ENCODE measurements around the gene CCDC73. TPM values are rescaled to one million over a fixed set of nuclear protein-coding genes. Genes with fewer than 3 reads are reported as not detected.

The CCDC73 gene
- total RNA-seq, 1 experiment from 2014 or later = not detected

DNA sequence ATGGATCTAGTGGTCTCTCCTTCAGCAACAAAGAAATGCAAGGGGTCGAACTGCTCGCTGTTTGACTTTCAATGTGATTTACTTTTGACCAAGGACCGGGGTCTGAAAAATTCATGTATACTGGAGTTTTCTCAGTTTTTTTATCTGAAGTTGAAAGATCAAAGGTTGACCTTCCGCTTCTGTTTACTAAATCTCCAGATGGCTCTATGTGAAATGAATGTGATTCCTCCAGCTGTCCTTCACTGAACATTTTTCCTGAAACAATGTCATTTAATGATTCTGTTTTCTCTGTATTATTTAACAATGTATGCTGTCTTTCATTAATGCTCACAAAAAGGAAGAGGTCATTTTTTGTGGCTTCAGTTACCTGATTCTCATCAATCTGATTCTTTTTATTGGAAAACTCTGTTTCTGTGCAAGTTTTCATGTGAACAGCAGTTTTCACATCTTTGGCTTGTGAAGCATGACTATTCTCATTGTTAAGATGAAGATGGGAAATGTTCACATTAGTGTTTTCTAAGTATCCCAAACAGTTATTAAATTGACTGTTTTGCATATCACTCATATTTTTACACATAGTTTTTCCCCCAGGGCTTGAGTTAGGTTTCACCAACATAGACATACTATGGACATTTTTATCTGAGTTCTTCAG, 180.8 kb downstream of the CCDC73 start (continued):
- TF ChIP-seq, protein P1, sequence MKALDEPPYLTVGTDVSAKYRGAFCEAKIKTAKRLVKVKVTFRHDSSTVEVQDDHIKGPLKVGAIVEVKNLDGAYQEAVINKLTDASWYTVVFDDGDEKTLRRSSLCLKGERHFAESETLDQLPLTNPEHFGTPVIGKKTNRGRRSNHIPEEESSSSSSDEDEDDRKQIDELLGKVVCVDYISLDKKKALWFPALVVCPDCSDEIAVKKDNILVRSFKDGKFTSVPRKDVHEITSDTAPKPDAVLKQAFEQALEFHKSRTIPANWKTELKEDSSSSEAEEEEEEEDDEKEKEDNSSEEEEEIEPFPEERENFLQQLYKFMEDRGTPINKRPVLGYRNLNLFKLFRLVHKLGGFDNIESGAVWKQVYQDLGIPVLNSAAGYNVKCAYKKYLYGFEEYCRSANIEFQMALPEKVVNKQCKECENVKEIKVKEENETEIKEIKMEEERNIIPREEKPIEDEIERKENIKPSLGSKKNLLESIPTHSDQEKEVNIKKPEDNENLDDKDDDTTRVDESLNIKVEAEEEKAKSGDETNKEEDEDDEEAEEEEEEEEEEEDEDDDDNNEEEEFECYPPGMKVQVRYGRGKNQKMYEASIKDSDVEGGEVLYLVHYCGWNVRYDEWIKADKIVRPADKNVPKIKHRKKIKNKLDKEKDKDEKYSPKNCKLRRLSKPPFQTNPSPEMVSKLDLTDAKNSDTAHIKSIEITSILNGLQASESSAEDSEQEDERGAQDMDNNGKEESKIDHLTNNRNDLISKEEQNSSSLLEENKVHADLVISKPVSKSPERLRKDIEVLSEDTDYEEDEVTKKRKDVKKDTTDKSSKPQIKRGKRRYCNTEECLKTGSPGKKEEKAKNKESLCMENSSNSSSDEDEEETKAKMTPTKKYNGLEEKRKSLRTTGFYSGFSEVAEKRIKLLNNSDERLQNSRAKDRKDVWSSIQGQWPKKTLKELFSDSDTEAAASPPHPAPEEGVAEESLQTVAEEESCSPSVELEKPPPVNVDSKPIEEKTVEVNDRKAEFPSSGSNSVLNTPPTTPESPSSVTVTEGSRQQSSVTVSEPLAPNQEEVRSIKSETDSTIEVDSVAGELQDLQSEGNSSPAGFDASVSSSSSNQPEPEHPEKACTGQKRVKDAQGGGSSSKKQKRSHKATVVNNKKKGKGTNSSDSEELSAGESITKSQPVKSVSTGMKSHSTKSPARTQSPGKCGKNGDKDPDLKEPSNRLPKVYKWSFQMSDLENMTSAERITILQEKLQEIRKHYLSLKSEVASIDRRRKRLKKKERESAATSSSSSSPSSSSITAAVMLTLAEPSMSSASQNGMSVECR (CRISPR knock-in tag; IDR thresholded peaks at IDR 0.05; ENCODE audit: borderline replicate concordance) = no peak
- no peak for TF ChIP-seq ATF1 (CRISPR knock-in tag; IDR thresholded peaks at IDR 0.05)

DNA sequence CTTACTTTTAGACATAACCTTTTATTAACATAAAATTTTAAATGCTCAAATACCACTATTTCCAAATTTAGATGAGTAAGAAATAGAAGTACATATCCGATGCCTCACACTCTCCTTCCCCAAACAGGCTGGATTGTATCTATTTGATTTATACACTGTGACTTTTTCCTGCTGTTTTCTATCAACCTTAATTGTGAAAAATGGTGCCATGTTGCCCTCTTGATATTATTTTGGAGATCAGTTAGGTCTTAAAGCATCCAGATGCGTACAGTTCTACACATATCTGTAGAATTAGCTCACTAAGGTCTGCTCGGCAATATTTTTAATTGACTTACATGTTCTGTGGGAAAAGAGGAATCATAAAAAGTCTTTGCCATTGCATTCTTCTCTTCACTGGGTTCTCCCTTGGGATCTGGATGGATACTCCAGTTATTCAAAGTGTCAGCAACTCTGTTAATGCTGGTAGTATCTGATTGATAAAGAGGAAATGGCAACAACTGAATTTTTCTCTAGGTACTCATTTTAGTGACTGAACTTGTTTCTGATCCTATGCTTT, 183.6 kb downstream of the CCDC73 start:
- peaks cover 39% of the 10 kb centered on the region for H3K9me3 Mint-ChIP-seq
- DNase-seq (ENCODE audit: low spot score) (no peak), ATAC-seq (no peak)
- H3K36me3 Mint-ChIP-seq = peaks cover 30% of the 10 kb centered on the region
- ChIA-PET CTCF (no interaction called here), POLR2A (no interaction called here)
- H3K27ac Mint-ChIP-seq = no peak overlapping the region
- H3K27me3 Mint-ChIP-seq (ENCODE audit: low read depth) = no peaks in the 10 kb centered on the region; the same call in 1 of the 2 replicates
- peaks cover 4% of the 10 kb centered on the region for H3K4me1 Mint-ChIP-seq
- H3K4me3 Mint-ChIP-seq = no peak overlapping the region
- TF ChIP-seq, protein P2, sequence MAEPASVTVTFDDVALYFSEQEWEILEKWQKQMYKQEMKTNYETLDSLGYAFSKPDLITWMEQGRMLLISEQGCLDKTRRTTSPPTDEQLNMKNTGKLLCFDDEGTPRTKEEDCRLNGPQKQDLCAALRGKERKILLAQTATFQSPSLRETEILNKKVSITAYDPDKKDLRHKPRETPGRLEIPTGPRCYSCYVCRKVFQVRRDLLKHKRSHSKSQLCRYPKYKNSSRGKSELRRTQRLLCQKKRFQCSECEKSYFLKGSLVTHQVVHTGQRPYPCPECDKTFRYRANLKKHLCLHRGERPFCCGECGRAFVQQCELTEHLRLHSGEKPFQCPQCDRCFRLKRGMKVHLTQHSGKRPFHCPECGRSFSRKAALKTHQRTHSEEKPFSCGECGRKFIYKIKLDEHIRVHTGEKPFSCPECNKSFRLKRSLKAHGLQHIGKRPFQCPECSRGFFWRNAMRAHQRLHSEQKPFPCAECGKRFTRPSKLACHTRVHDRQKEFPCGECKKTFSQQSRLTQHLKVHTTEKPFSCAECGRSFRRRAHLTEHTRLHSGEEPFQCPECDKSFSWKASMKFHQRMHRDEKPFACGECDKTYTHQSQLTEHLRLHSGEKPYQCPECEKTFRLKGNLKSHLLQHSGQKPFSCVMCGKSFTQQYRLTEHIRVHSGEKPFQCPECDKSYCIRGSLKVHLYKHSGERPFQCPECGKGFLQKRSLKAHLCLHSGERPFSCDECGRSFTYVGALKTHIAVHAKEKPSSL (CRISPR knock-in tag; conservative IDR thresholded peaks at IDR 0.05) = no peak
- TF ChIP-seq SMAD4 (CRISPR knock-in tag; IDR thresholded peaks at IDR 0.05) = no peak
- TF ChIP-seq PRRX2 (CRISPR knock-in tag; IDR thresholded peaks at IDR 0.05) = no peak
- TF ChIP-seq NR3C1 (CRISPR knock-in tag; conservative IDR thresholded peaks at IDR 0.05; ENCODE audit: low read depth) = no peak
- TF ChIP-seq, protein P3, sequence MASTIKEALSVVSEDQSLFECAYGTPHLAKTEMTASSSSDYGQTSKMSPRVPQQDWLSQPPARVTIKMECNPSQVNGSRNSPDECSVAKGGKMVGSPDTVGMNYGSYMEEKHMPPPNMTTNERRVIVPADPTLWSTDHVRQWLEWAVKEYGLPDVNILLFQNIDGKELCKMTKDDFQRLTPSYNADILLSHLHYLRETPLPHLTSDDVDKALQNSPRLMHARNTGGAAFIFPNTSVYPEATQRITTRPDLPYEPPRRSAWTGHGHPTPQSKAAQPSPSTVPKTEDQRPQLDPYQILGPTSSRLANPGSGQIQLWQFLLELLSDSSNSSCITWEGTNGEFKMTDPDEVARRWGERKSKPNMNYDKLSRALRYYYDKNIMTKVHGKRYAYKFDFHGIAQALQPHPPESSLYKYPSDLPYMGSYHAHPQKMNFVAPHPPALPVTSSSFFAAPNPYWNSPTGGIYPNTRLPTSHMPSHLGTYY (CRISPR knock-in tag; IDR thresholded peaks at IDR 0.05) = no peak
- TF ChIP-seq, protein P4, sequence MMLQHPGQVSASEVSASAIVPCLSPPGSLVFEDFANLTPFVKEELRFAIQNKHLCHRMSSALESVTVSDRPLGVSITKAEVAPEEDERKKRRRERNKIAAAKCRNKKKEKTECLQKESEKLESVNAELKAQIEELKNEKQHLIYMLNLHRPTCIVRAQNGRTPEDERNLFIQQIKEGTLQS (CRISPR knock-in tag; conservative IDR thresholded peaks at IDR 0.05) = no peak
- no peak for TF ChIP-seq FOXJ3 (CRISPR knock-in tag; IDR thresholded peaks at IDR 0.05; ENCODE audit: borderline replicate concordance)
- no peak for TF ChIP-seq ZNF416 (CRISPR knock-in tag; IDR thresholded peaks at IDR 0.05)
- TF ChIP-seq, protein P1 (CRISPR knock-in tag; IDR thresholded peaks at IDR 0.05; ENCODE audit: borderline replicate concordance) = no peak
- TF ChIP-seq, protein P5, sequence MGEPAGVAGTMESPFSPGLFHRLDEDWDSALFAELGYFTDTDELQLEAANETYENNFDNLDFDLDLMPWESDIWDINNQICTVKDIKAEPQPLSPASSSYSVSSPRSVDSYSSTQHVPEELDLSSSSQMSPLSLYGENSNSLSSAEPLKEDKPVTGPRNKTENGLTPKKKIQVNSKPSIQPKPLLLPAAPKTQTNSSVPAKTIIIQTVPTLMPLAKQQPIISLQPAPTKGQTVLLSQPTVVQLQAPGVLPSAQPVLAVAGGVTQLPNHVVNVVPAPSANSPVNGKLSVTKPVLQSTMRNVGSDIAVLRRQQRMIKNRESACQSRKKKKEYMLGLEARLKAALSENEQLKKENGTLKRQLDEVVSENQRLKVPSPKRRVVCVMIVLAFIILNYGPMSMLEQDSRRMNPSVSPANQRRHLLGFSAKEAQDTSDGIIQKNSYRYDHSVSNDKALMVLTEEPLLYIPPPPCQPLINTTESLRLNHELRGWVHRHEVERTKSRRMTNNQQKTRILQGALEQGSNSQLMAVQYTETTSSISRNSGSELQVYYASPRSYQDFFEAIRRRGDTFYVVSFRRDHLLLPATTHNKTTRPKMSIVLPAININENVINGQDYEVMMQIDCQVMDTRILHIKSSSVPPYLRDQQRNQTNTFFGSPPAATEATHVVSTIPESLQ (CRISPR knock-in tag; IDR thresholded peaks at IDR 0.05) = no peak
- no peak for TF ChIP-seq FOXP1 (CRISPR knock-in tag; IDR thresholded peaks at IDR 0.05; ENCODE audit: borderline replicate concordance)
- no peak for TF ChIP-seq ETV6 (CRISPR knock-in tag; IDR thresholded peaks at IDR 0.05)
- no peak for TF ChIP-seq KAT7 (CRISPR knock-in tag; IDR thresholded peaks at IDR 0.05; ENCODE audit: borderline replicate concordance)
- TF ChIP-seq ZNF138 (CRISPR knock-in tag; conservative IDR thresholded peaks at IDR 0.05) = no peak
- TF ChIP-seq, protein P6, sequence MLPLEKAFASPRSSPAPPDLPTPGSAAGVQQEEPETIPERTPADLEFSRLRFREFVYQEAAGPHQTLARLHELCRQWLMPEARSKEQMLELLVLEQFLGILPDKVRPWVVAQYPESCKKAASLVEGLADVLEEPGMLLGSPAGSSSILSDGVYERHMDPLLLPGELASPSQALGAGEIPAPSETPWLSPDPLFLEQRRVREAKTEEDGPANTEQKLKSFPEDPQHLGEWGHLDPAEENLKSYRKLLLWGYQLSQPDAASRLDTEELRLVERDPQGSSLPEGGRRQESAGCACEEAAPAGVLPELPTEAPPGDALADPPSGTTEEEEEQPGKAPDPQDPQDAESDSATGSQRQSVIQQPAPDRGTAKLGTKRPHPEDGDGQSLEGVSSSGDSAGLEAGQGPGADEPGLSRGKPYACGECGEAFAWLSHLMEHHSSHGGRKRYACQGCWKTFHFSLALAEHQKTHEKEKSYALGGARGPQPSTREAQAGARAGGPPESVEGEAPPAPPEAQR (CRISPR knock-in tag; IDR thresholded peaks at IDR 0.05) = no peak
- TF ChIP-seq RELA (CRISPR knock-in tag; IDR thresholded peaks at IDR 0.05; ENCODE audit: borderline replicate concordance) = no peak
- no peak for TF ChIP-seq SOX15 (CRISPR knock-in tag; IDR thresholded peaks at IDR 0.05)
- no peak for TF ChIP-seq TP53 (CRISPR knock-in tag; IDR thresholded peaks at IDR 0.05)
